ENCODE data around the gene EYS. TPM values are rescaled to one million over a fixed set of nuclear protein-coding genes. Genes with fewer than 3 reads are reported as not detected.
"Not testable (repeated sequence)": the region's sequence is repeated elsewhere in the genome, so short reads cannot be mapped to it uniquely, and the experiment has no call there.

Gene EYS
- total RNA-seq, 1 donor from 2014 or later, result 0.41 TPM

DNA sequence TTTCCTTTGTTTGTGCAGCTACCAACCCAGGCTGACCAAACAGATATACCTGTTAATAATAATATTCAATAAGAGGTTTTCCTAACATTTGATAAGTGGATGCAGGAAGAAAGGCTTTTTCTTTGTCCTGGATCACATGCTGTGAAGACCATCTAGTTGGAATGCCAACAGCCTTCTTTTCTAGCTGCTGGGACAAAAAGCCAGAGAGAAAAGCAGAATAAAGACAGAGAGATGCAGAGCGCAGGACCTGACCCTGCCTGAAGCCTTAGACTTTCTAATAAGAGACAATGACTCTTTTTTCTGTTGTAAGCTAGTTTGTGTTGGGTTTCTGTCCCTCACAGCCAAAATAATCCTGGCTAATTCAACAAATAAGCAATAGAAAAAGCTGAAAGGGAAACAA, 1763.2 kb downstream of the EYS start:
- no peak for DNase-seq (ENCODE audit: extremely low read depth, low read depth, low spot score)

DNA sequence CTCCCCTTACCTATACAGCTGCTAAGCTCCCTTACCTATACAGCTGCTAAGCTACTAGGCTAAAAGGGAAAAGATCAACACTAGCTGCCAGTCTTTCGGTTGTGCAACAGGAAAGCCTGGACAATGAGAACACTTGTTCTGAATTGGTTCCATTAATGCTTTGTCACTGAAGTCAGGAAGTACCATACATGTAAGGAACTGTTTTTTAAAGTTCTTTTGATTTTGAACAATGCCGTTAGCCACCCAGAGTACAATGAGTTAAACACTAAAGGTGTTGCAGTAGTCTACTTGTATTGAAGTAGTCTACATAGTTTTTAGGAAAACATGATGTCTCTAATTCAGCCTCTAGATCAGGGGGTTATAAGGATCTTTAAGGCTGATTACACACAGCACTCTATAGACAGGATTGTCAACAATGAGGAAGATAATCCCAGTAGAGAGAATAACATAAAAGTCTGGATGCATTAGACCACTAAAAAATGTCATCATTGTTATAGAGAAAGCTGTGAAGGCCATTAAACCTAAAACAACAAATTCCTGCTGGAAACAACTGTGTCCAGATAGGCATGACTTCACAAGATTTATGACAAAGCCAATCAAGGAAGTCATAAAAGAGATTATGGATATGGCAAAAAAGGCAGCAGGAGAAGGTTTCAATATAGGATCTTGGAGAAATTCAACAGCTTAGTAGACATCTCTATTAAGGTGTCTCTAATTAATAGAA, 1765.1 kb downstream of the EYS start:
- DNase-seq (ENCODE audit: extremely low read depth, low read depth, low spot score), result no peak

- no peak for DNase-seq (ENCODE audit: extremely low read depth, low read depth, low spot score)
These were observed 1767.0 kb downstream of the EYS start for GRCh38 chr6:63940056-63940455.

- DNase-seq (ENCODE audit: extremely low read depth, low read depth, low spot score), result no peak
These were observed 1770.6 kb downstream of the EYS start for GRCh38 chr6:63936399-63936798.

GRCh38 chr6:63935732-63936131, 1771.3 kb downstream of the EYS start:
- no peak for DNase-seq (ENCODE audit: extremely low read depth, low read depth, low spot score)

- not testable (repeated sequence) for DNase-seq (ENCODE audit: extremely low read depth, low read depth, low spot score)
These were observed 1773.1 kb downstream of the EYS start for GRCh38 chr6:63933948-63934347.

DNA sequence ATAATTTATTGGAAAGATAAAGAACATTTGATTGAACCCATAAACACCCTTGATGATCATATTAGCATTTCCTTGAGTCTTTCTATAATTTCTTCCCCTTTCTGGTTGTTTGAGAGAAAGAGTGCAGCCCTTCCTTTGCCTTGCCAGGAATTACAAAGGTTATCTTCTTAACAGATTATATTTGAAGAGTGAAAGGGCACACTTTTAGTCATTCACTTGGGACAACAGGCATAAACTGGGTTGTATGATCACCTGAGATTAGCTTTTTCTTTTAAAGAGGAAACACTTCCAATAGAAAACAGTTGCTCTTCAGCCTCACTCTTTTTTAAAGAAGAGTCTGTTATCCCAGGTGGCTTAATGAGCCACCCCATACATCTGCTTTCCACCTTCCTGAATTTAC, 1776.2 kb downstream of the EYS start:
- no peak for DNase-seq (ENCODE audit: extremely low read depth, low read depth, low spot score)

- DNase-seq (ENCODE audit: extremely low read depth, low read depth, low spot score), result no peak
These were observed 1777.9 kb downstream of the EYS start for GRCh38 chr6:63929111-63929510.

GRCh38 chr6:63928613-63929012, 1778.4 kb downstream of the EYS start:
- no peak for DNase-seq (ENCODE audit: extremely low read depth, low read depth, low spot score)

DNA sequence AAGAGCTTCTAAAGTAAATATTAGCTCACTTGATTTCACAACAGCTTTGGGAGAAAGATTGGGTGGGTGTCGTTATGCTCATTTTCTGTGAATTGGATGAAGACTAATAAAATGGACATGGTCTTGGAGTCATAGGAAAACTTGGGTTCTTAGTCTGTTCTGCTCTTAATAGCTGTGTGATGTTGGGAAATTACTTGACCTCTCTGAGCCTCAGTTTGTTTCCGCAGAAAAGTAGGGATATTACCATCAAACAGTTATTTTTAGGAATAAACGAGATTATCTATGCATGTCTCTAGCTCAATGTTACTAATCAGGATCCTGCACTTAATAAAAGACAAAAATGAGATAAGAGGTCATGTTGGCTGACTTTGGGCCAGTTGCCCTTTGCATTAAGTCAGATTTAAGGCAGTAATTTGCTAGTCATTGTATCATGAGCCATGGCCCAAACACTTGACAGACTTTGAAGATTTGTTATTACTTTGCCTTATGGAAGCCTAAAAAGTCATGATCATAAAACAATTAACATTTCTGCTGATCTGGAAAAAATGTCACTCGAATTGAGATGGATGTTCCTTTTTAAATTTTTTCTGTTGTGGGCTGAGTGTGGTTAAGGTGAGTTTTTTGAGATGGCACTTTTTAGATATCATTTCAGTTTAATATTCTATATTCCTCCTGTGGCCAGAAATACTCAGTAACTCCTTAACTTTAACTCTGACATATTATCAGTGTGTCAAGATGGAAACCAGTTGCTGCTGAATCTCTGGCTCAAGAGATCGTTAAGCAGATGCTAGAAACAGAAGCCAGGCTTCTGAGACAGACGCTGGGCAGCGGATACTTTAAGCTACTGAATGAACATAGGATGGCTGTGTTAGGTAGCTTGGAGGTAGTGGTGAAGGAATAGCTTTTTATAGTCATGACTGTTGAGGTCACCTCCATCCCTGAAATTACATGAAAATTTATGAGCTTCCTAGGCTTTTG, 1779.8 kb downstream of the EYS start:
- DNase-seq (ENCODE audit: extremely low read depth, low read depth, low spot score), result no peak

DNA sequence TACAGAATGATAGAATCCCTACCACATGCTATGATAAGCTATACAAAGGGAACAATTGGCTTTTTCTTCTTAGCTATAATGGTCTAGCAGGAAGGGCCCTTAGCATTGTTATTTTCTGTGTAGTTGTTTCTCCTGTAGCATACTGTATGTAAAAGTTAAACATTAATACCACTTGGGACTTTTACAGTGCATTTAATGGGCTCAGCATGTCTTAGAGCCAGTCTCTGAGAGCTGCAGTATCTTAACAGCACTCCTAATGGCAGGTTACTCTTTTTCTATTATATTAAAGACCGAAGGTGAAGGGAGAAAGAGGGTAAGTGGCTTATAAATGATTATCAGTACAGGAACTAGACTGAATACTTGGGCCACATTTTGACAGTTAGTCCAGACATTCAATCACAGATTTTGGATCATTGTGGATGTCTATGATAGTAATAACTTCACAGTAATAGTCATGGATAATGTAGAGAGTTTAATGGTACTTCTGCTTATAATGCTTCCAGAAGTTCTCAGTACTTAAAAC, 1780.7 kb downstream of the EYS start:
- no peak for DNase-seq (ENCODE audit: extremely low read depth, low read depth, low spot score)

- DNase-seq (ENCODE audit: extremely low read depth, low read depth, low spot score), result peak; percentile 12
These were observed 1783.8 kb downstream of the EYS start for GRCh38 chr6:63923139-63923739.

- no peak for DNase-seq (ENCODE audit: extremely low read depth, low read depth, low spot score)
These were observed 1787.4 kb downstream of the EYS start for GRCh38 chr6:63919556-63920110.

DNA sequence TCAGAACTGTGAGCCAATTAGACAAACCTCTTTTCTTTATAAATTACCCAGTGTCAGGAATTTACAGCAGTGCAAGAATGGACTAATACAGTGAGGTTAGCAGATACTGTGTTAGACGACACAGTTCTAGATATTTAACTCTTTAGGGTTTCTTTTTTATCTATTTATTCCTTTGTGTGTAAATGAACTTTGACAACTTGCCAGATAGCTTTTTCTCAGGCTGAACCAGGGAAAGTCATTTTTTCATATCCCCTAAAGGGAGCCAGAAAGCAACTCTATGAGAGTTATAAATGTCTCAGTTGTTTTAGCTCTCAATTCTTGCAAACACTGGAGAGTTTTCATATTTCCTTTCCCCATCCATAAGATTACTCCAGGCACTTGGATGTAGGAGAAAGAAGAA, 1794.1 kb downstream of the EYS start:
- DNase-seq (ENCODE audit: extremely low read depth, low read depth, low spot score), result no peak

GRCh38 chr6:63910863-63911551, 1796.0 kb downstream of the EYS start:
- no peak for DNase-seq (ENCODE audit: extremely low read depth, low read depth, low spot score)

- DNase-seq (ENCODE audit: extremely low read depth, low read depth, low spot score), result peak; percentile 77
These were observed 1802.3 kb downstream of the EYS start for GRCh38 chr6:63904650-63905248.

DNA sequence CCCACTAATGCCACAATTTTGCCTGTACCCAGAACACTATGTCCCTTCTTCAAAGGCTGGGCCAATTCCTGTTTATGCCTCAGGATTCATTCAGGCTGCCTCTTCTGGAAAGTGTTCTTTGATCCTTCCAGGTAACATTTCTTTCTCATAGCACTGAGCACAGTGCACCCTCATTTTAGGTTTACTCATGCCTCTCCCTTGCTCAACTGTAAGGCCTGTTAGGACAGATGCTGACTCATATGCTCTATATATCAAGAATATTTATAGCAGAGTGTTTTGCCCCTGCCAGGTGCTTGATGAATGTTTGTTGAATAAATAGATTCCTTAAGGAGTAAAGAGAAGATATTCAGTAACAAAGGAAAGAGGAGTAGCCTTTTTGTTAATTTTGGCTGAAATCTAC, 1807.5 kb downstream of the EYS start:
- DNase-seq (ENCODE audit: extremely low read depth, low read depth, low spot score), result no peak

DNA sequence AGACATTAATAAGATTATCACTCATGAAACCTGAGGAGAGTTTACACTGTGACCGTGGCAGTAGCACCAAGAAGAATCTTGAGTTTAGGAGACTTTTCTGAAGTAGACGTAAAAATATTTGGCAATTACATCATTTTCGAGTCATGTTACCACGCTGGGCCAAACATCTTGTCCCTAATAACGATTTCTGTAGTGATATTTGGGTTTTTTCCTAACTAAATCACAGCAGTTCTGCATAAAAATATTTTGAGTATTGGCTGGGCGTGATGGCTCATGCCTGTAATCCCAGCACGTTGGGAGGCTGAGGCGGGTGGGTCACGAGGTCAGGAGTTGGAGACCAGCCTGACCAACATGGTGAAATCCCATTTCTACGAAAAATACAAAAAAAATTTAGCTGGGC, 1809.1 kb downstream of the EYS start:
- DNase-seq (ENCODE audit: extremely low read depth, low read depth, low spot score), result no peak

DNA sequence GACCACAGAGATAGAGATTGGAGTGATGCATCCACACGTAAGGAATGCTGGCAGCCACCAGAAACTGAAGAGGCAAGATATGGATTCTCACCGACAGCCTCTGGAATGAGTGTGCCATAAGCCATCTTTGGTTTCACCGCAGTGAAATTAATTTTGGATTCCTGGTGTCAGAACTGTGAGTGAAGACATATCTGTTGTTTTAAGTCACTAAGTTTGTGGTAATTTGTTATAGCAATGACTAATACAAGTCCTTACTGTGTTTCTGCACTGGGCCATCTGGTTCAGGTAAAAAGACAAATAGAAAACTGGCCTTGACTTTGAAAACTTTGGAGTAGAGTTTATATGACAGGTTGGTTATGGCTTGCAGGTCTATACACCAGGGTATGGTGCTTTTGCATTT, 1809.6 kb downstream of the EYS start:
- DNase-seq (ENCODE audit: extremely low read depth, low read depth, low spot score), result no peak

GRCh38 chr6:63888416-63888815, 1818.6 kb downstream of the EYS start:
- no peak for DNase-seq (ENCODE audit: extremely low read depth, low read depth, low spot score)

Data from glomerular endothelial cell (primary cell).